WI38 (cell line): ENCODE measurements around the gene SDK2.

ENCODE experiments used
- H3K4me3 ChIP-seq: 2 replicates; pipeline ENCODE4 v1.5.1; 2011; ENCODE audit warnings: low read depth, mild to moderate bottlenecking, control low read depth, low read length
- TF ChIP-seq, protein P1 (sequence below): IDR thresholded peaks from 2 replicates; pipeline ENCODE4 v1.5.1; 2012; ENCODE audit warnings: low read depth, mild to moderate bottlenecking, control low read depth, low read length

SDK2 gene

DNA sequence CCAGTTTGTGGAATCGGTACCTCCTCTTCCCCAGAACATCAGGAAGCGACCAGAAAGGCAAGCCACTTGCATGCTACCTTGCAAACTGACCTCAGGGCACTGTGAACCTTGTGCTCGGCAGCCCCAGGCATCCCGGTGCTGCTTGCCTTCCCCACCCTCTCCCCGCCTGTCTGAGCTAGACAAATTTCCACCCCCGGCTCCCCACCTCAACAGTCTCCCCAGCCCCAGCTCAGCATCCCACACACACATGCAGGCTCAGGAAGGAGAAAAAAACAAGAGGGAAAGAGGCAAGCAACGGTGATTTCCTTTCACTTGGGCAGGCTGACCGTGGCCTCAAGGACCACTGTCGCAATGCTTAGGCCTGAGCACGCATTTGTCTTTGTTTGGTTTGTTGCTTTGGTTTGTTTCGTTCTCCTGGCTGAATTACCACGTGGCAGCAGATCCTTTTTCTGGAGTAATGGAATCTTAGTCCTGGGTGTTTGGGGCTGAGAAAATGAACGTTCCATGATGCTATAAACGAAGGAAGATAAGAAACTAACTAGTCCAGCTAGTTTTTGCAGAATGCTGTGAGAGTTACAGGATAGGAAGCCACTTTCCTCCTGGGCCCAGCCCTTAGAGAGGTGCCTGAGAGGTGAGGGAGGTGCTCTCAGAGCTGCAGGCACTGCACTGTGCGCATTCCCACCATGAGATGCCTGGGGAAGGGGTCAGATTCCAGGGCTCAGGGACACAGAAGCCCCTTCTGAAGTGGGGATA, 27.9 kb downstream of the SDK2 start:
- no peak overlapping the region for H3K4me3 ChIP-seq
- TF ChIP-seq, protein P1, sequence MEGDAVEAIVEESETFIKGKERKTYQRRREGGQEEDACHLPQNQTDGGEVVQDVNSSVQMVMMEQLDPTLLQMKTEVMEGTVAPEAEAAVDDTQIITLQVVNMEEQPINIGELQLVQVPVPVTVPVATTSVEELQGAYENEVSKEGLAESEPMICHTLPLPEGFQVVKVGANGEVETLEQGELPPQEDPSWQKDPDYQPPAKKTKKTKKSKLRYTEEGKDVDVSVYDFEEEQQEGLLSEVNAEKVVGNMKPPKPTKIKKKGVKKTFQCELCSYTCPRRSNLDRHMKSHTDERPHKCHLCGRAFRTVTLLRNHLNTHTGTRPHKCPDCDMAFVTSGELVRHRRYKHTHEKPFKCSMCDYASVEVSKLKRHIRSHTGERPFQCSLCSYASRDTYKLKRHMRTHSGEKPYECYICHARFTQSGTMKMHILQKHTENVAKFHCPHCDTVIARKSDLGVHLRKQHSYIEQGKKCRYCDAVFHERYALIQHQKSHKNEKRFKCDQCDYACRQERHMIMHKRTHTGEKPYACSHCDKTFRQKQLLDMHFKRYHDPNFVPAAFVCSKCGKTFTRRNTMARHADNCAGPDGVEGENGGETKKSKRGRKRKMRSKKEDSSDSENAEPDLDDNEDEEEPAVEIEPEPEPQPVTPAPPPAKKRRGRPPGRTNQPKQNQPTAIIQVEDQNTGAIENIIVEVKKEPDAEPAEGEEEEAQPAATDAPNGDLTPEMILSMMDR: no peak

DNA sequence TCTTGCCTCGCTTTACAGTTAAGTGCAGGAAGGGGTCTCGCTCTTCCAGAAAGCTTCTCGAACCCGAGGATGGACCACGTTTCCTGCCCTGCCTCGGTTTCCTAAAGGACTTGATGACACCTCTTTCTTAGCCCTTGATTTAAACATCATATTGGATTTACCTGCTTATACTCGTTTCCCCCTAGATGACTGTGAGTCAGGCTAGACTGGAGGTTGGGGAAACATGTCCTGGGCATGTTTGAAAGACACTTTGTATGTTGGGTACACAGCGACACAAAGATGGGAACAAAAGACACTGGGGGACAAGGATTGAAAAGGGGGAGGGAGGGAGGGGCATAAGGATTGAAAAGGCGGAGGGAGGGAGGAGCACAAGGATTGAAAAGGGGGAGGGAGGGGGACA, 30.0 kb downstream of the SDK2 start:
- H3K4me3 ChIP-seq: no peak overlapping the region
- TF ChIP-seq, protein P1: no peak

DNA sequence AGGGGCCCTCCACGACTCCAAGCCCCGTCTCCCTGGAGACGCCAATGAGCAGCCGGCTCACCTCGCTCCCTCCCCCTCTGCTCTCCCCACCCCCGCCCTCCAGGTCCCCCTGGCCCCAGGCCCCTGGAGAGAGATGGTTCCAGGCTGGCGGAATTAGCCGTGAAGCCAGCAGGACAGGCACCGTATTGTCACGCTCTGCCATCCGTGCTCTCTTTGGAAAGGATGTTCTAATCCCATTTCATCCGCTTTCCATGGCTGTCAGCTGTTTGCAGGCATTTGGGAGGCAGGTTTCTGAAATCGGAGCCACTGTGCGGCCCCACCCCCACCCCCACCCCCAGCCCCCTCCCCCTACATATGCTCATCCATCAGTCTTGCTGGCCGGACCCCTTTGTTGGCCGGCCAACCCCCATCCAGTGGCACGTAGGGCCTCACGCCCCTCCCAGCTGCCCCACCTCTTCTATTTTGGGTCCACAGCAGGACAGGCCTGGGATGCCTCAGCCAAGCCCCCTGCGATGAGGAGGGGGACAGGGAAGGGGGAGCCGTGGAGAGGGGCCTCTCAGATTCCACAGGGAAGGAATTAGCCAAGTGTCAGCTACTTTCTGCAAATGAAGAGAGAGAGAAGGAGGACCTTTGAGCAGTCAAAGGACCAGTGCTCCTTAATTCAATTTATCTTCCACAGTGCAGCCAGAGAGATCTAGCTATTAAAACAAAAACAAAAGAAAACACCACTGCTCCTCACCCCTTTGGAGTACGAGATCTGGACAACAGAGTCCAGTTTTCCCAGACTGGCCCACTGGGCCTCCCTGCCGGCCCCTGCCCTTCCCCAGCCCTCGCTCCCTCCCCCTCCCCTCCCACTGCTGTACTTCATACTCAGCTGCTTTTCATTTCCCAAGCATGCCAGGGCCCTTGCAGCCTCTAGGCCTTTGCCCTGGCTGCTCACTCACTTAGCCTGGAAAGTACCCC, 30.7 kb downstream of the SDK2 start:
- H3K4me3 ChIP-seq: no peak overlapping the region
- TF ChIP-seq, protein P1: no peak

DNA sequence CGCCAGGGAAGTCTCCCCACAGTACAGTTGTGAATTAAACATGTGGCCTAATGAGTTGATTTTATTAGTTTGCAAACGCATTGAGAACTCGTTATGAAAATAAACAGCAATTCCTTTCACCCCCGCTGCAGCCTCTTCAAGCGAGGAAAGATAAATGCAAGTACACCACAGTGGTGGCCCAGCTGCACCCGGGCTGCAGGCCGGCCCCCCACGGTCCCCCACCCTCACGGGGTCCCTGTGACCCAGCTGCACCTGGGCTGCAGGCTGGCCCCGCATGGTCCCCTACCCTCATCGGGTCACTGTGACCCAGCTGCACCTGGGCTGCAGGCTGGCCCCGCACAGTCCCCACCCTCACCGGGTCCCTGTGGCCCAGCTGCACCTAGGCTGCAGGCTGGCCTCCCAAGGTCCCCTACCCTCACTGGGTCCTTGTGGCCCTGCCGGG, 32.2 kb downstream of the SDK2 start:
- TF ChIP-seq, protein P1: no peak
- H3K4me3 ChIP-seq: no peak overlapping the region

DNA sequence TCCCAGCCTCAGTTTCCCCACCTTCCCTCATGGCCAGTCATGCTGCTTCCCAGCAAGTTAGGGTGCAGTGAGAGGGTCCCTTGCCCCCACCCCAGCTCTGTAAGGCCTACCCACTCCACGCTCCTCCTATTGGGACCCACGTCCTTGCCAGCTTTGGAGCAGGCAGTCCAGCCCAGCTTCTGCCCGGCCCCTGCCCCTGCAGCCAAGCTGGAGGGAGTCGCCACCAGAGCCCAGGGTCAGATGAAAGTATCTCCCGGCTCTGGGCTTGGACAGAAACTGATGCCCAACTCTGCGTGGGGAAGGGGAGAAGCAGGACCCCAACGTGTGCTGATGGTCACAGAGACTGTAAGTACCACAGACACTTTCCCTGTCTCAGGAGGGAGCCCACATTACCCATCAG, 32.6 kb downstream of the SDK2 start:
- TF ChIP-seq, protein P1: no peak
- H3K4me3 ChIP-seq: no peak overlapping the region

DNA sequence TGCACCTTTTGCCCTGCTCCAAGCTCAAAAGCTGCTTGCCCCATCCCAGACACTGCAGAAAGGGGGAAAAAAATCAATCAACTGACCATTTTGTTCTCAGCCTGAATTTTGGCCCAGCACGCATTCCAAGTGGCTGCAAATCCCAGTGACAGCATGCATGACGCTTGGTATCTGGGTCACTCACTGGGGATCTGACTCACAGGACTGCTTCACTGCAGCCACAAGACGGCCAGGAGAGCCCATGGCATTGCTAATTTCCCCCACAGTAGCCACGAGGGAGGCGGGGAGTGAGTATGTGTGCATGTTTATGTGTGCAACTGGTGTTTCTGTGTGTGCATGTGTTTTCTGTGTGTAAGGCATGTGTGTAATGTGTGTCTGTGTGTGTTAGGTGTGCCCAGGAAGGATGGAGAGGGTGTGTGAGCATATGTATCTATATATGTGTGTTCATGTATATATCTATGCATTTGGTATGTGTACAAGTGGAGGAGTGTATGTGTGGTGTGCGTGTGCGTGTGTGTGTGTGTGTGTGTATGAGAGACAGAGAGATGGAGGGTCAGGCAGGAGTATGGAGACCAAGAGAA, 33.8 kb downstream of the SDK2 start:
- H3K4me3 ChIP-seq: no peak overlapping the region
- TF ChIP-seq, protein P1: no peak
